ENCODE measurements around the gene REM2. TPM values are rescaled to one million over a fixed set of nuclear protein-coding genes. Genes with fewer than 3 reads are reported as not detected.

REM2 gene
- total RNA-seq, 1 donor, result 0.43 TPM

DNA sequence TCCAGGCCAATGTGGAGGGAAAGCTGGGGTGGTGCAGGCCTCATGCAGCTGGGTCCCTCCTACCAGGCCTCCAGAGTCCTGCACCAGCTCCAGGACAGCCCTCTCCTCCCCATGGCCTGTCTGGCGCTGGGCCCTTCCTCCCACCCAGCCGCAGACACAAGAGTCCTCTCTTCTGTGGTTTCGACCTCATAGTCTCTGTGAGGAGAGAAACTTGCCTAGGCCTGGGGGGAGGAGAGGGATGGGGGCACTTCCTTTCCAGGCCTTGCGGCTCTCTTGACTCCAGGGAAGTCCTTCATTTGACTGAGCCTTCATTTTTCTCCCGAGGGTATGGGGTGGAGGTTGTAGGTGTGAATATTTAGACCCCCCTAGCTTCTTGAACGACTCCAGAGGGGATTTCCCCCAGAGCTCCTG is 44.4 kb upstream of the REM2 start:
- TF ChIP-seq, protein P1, sequence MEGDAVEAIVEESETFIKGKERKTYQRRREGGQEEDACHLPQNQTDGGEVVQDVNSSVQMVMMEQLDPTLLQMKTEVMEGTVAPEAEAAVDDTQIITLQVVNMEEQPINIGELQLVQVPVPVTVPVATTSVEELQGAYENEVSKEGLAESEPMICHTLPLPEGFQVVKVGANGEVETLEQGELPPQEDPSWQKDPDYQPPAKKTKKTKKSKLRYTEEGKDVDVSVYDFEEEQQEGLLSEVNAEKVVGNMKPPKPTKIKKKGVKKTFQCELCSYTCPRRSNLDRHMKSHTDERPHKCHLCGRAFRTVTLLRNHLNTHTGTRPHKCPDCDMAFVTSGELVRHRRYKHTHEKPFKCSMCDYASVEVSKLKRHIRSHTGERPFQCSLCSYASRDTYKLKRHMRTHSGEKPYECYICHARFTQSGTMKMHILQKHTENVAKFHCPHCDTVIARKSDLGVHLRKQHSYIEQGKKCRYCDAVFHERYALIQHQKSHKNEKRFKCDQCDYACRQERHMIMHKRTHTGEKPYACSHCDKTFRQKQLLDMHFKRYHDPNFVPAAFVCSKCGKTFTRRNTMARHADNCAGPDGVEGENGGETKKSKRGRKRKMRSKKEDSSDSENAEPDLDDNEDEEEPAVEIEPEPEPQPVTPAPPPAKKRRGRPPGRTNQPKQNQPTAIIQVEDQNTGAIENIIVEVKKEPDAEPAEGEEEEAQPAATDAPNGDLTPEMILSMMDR (IDR thresholded peaks at IDR 0.05; ENCODE audit: insufficient read depth, low read depth, low read length), result no peak
- peak overlapping the region; percentile 97 for H3K4me3 ChIP-seq (ENCODE audit: low read depth, low read length)
- DNase-seq (ENCODE audit: low read depth), result peak; percentile 74

DNA sequence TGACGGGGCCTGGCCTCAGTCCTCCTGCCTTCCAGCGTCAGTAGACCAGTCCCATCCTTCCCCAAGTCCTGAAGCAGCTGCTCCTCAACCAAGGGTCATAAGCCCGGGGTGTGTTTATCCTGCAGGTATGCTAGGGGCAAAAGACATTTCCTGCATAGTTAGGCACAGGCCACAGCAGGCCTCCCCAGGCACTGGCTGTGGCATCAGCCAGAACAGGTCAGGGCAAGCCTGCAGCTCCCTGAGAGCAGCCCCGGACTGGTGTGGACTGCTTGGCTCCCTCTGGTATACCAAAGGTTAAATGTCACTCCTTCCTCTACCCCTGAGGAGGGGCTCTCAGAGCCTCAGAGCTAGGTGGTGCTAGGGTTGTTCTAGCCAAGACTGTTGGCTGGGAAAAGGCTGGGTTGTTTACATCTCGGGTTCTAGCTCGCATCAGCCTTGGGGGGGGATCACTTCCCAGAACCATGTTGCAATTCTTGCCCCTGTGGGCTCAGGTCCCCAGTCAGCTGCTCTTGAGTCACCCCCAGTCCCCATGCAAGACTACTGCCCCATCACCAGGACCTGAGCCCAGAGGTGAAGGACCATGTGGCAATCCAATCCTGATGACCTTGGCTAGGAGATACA is 43.8 kb upstream of the REM2 start:
- TF ChIP-seq, protein P1 (IDR thresholded peaks at IDR 0.05; ENCODE audit: insufficient read depth, low read depth, low read length), result no peak
- peak overlapping the region; percentile 97 for H3K4me3 ChIP-seq (ENCODE audit: low read depth, low read length)
- peak; percentile 77 for DNase-seq (ENCODE audit: low read depth)

DNA sequence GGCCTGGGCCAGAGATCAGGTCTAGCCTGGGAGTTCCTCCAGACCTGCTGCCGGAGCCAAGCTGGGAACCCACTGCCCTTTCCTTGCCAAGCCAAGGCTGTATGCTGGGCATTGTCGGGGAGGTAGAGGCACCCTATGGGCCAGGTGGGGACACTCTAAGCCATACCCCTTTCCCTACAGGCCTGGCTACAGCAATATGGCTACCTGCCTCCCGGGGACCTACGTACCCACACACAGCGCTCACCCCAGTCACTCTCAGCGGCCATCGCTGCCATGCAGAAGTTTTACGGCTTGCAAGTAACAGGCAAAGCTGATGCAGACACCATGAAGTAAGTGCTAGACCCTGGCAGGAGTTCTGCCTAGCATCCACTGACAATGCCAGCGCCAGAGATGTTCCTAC is 41.7 kb upstream of the REM2 start:
- TF ChIP-seq, protein P1 (IDR thresholded peaks at IDR 0.05; ENCODE audit: insufficient read depth, low read depth, low read length), result no peak
- no peak overlapping the region for H3K4me3 ChIP-seq (ENCODE audit: low read depth, low read length)
- no peak for DNase-seq (ENCODE audit: low read depth)

DNA sequence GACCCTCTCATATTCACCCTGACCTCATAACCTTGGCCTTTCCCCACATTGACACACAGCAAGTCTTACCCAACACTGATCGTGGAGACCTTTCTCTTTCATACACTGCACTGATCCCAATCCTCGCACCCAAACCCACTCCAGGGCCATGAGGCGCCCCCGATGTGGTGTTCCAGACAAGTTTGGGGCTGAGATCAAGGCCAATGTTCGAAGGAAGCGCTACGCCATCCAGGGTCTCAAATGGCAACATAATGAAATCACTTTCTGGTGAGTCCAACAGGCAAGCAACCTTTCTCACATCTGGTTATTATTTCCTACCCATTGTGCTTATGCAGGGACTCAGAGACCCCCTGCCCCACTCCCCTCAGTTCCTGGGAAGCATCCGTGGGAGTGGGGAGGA is 41.3 kb upstream of the REM2 start:
- no peak overlapping the region for H3K4me3 ChIP-seq (ENCODE audit: low read depth, low read length)
- no peak for DNase-seq (ENCODE audit: low read depth)
- TF ChIP-seq, protein P1 (IDR thresholded peaks at IDR 0.05; ENCODE audit: insufficient read depth, low read depth, low read length), result no peak

DNA sequence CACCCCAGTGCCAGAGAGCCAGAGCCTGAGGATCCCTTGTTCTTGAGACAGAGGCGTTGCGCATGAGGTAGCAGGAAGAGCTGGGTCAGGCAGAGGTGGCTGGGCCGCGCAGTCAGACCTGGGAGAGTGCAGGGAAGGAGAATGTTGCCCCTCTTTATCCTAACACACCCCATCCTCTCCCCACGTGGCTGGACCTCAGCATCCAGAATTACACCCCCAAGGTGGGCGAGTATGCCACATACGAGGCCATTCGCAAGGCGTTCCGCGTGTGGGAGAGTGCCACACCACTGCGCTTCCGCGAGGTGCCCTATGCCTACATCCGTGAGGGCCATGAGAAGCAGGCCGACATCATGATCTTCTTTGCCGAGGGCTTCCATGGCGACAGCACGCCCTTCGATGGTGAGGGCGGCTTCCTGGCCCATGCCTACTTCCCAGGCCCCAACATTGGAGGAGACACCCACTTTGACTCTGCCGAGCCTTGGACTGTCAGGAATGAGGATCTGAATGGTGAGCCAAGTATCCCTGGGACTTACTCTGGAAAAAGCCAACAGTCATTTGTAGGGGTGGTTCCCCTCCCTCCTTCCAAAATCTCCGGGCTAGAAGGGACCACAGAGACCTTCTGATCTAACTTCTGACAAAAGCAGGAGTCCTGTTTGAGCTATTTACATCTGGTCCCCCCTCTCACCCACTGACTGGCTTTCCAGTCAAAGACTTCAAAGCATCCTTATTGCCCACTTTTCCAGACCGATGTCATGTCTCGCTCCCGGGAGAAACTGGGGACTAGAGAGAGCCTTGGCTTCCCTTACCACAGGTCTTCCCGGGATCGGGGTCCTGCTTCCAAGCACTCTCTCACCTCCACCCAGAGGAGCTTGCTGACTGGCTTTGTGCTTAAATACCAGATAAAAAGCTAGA is 40.6 kb upstream of the REM2 start:
- TF ChIP-seq, protein P1 (IDR thresholded peaks at IDR 0.05; ENCODE audit: insufficient read depth, low read depth, low read length), result no peak
- H3K4me3 ChIP-seq (ENCODE audit: low read depth, low read length), result no peak overlapping the region
- DNase-seq (ENCODE audit: low read depth), result no peak

DNA sequence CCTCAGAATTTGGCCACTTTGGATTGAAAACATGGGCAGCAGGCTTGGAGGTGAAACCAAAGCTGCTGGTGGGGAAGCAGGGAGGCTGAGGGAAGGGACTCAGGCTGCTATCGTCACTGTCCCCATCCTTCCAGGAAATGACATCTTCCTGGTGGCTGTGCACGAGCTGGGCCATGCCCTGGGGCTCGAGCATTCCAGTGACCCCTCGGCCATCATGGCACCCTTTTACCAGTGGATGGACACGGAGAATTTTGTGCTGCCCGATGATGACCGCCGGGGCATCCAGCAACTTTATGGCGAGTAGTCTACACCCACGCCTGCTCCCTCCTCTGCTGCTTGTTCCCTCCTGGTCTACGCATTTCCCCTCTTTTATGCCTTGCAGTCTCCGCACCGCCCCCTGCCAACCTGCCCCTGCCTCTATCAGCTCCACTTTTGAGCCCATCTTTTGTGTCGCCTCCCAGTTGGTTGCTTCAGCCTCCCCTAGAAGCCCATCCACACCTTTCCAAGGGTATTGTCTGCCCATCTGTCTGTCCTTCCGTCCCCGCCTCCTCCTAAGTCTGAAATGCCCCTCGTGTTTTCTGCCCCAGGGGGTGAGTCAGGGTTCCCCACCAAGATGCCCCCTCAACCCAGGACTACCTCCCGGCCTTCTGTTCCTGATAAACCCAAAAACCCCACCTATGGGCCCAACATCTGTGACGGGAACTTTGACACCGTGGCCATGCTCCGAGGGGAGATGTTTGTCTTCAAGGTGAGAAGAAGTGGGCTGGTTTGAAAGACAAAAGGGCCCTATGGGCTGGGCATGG is 39.7 kb upstream of the REM2 start:
- TF ChIP-seq, protein P1 (IDR thresholded peaks at IDR 0.05; ENCODE audit: insufficient read depth, low read depth, low read length), result no peak
- no peak overlapping the region for H3K4me3 ChIP-seq (ENCODE audit: low read depth, low read length)
- no peak for DNase-seq (ENCODE audit: low read depth)

All from fibroblast of villous mesenchyme (primary cell).